HepG2 (cell line): ENCODE measurements around the gene EARS2. TPM values are rescaled to one million over a fixed set of nuclear protein-coding genes. Genes with fewer than 3 reads are reported as not detected.

ENCODE experiments used
- AGO2 ChIP-seq: fragments of 200-400 bp; formaldehyde crosslinking; optimal IDR thresholded peaks from 2 replicates; pipeline ENCODE3; 2017; ENCODE audit warnings: mild to moderate bottlenecking, low read depth, low read length, moderate library complexity
- CEBPZ ChIP-seq: IDR thresholded peaks from 2 replicates; pipeline ENCODE4 v1.6.1; 2012; ENCODE audit warnings: low read length, improper control_type of control experiment
- E2F5 ChIP-seq: sonication (generic); formaldehyde crosslinking; conservative IDR thresholded peaks from 2 replicates; pipeline ENCODE4 v1.4.0; 2020; ENCODE audit warnings: missing genetic modification reagents
- IRF9 ChIP-seq: sonication (generic); formaldehyde crosslinking; IDR thresholded peaks from 2 replicates; pipeline ENCODE4 v1.8.0; 2022; ENCODE audit warnings: missing genetic modification reagents, mild to moderate bottlenecking, borderline replicate concordance
- MEF2D ChIP-seq: sonication (generic); formaldehyde crosslinking; IDR thresholded peaks from 2 replicates; pipeline ENCODE4 v1.5.1; 2020; ENCODE audit warnings: mild to moderate bottlenecking, missing genetic modification reagents
- NFE2L2 ChIP-seq: fragments of 150-350 bp; IDR thresholded peaks from 2 replicates; pipeline ENCODE4 v1.6.1; 2014; ENCODE audit warnings: low read length
- PAXIP1 ChIP-seq: sonication (generic); formaldehyde crosslinking; conservative IDR thresholded peaks from 2 replicates; pipeline ENCODE4 v1.4.0; 2020; ENCODE audit warnings: mild to moderate bottlenecking, missing genetic modification reagents, moderate library complexity
- RBM22 ChIP-seq: fragments of 200-400 bp; formaldehyde crosslinking; optimal IDR thresholded peaks from 2 replicates; pipeline ENCODE3; 2017; ENCODE audit warnings: mild to moderate bottlenecking, low read length, moderate library complexity
- RFX3 ChIP-seq: IDR thresholded peaks from 2 replicates; pipeline ENCODE4 v1.6.1; 2016; ENCODE audit warnings: missing biosample characterization, missing genetic modification reagents
- RNF219 ChIP-seq: sonication (generic); formaldehyde crosslinking; IDR thresholded peaks from 2 replicates; pipeline ENCODE4 v1.5.0; 2020; ENCODE audit warnings: mild to moderate bottlenecking, missing genetic modification reagents
- SATB2 ChIP-seq: sonication (generic); formaldehyde crosslinking; IDR thresholded peaks from 2 replicates; pipeline ENCODE4 v1.5.0; 2020; ENCODE audit warnings: missing genetic modification reagents
- SKIL ChIP-seq: sonication (generic); formaldehyde crosslinking; IDR thresholded peaks from 2 replicates; pipeline ENCODE4 v1.8.0; 2022; ENCODE audit warnings: missing genetic modification reagents, mild to moderate bottlenecking, moderate library complexity, borderline replicate concordance
- ZNF441 ChIP-seq: sonication (generic); formaldehyde crosslinking; IDR thresholded peaks from 2 replicates; pipeline ENCODE4 v1.7.0; 2021; ENCODE audit warnings: missing genetic modification reagents, borderline replicate concordance
- polyA plus RNA-seq, 8 experiments: library from polyadenylated mRNA; depleted of rRNA in 3 of 8; stranded (reverse) in 7 of 8; unstranded in 1 of 8; fragments of >200 nt; fragmentation: Illumina TruSeq in 4 of 8; extraction: Trizol in 4 of 8; gene quantifications; 2 replicates each; pipeline versions ENCODE4 v1.2.1 to v1.2.3, GENCODE V29; 2011 to 2016; ENCODE audit warnings: low read depth in 4 of 8, missing spikeins in 1 of 8, mixed read lengths in 1 of 8; ENCODE audit not compliant: insufficient read depth in 1 of 8
- total RNA-seq, 5 experiments: library from RNA; depleted of rRNA; stranded (reverse); fragments of >200 nt; fragmentation: Illumina TruSeq; extraction: Trizol; gene quantifications; 2 replicates each; pipeline ENCODE4 v1.2.3, GENCODE V29; 2016; ENCODE audit warnings: low read depth in 1 of 5

The EARS2 gene
- total and polyA plus RNA-seq, 2 of the 13 experiments (the other 11 are each of a cell fraction or from before 2014, with no cell fraction given): 49.4 to 80.4 TPM

GRCh38 chr16:23556881-23557778 lies at the start of gene EARS2, which contains the start of gene UBFD1 (continued):
- TF ChIP-seq CEBPZ (no peak), MEF2D (CRISPR knock-in tag) (peak; percentile 86), PAXIP1 (CRISPR knock-in tag) (peak; percentile 83), SKIL (CRISPR knock-in tag) (no peak), NFE2L2 (no peak), ZNF441 (CRISPR knock-in tag) (peak; percentile 90), RBM22 (no peak), SATB2 (CRISPR knock-in tag) (peak; percentile 83), IRF9 (CRISPR knock-in tag) (peak; percentile 60; the same call in 1 of the 2 replicates), E2F5 (CRISPR knock-in tag) (no peak; the same call in 1 of the 2 replicates), RNF219 (0 out of 2 replicates have a peak, but pooled peaks have one; percentile 85), AGO2 (peak; percentile 76), RFX3 (CRISPR knock-in tag) (peak; percentile 83)
